Lower leg skin (tissue), 4 donors: ENCODE results near the gene DENND1A. TPM values are rescaled to one million over a fixed set of nuclear protein-coding genes. Genes with fewer than 3 reads are reported as not detected.
"Not testable (repeated sequence)": the region's sequence is repeated elsewhere in the genome, so short reads cannot be mapped to it uniquely, and the experiment has no call there.

Source experiments
- DNase-seq, 2 donors: peaks; one replicate each; pipeline ENCODE4 v3.0.0-alpha.2; 2019; ENCODE audit warnings: low spot score in 2 of 2
- H3K4me3 ChIP-seq: fragments of 200-600 bp; sonication (generic); 2 replicates; pipeline ENCODE4 v1.5.1; 2017; ENCODE audit warnings: mild to moderate bottlenecking, low read depth; ENCODE audit not compliant: poor library complexity, severe bottlenecking
- CTCF ChIP-seq, 3 donors: fragments of 450-650 bp; IDR thresholded peaks; one replicate each; pipeline ENCODE4 v1.5.1; 2016; ENCODE audit warnings: antibody characterized with exemption in 3 of 3, mild to moderate bottlenecking in 3 of 3, moderate library complexity in 2 of 3
- POLR2A ChIP-seq, 2 donors: fragments of 450-650 bp; IDR thresholded peaks; one replicate each; pipeline ENCODE4 v1.6.1; 2016 to 2017; ENCODE audit warnings: antibody characterized with exemption in 2 of 2, mild to moderate bottlenecking in 1 of 2, moderate library complexity in 1 of 2
- WGBS, 2 donors: methylation state at CpG; one replicate each; pipeline ENCODE4 v1.1.5; 2018; 5-methylcytosine and 5-hydroxymethylcytosine counted together
- intact Hi-C: fragments of 100-400 bp; cut with DNase I; formaldehyde crosslinking; loops from one replicate; pipeline ENCODE4 v1.15.0; 2023; ENCODE audit warnings: low total_unique reads
- total RNA-seq, 4 donors: library from RNA; depleted of rRNA; stranded (reverse); fragments of >200 nt; gene quantifications; one replicate each; pipeline ENCODE4 v1.1.0, GENCODE V29; 2016

DENND1A gene
- total RNA-seq, 4 donors from 2014 or later: 6.5 to 16.3 (median 12.3) TPM

DNA sequence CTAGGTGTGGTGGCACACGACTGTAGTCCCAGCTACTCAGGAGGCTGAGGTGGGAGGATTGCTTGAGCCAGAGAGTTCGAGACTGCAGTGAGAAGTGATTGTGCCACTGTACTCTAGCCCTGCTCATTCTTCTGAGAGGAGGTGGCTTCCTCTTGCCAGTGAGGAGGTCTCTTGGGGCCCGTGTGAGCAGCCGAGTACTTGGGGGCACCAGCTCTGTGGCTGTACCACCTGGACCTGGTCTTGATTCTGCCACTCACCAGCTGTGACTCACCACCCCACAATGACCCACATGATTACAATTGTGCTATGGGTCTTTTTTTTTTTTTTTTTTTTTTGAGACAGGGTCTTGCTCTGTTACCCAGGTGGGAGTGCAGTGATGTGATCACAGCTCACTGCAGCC lies 592.0 kb downstream of the DENND1A start:
- TF ChIP-seq POLR2A (IDR thresholded peaks at IDR 0.05): no peak
- TF ChIP-seq CTCF (IDR thresholded peaks at IDR 0.05): no peak
- no peak for DNase-seq
- intact Hi-C loops: no loop called here
- WGBS, 2 donors: 81 to 88% methylated on average over 4 of the region's 4 CpGs
- H3K4me3 ChIP-seq: no peak overlapping the region

DNA sequence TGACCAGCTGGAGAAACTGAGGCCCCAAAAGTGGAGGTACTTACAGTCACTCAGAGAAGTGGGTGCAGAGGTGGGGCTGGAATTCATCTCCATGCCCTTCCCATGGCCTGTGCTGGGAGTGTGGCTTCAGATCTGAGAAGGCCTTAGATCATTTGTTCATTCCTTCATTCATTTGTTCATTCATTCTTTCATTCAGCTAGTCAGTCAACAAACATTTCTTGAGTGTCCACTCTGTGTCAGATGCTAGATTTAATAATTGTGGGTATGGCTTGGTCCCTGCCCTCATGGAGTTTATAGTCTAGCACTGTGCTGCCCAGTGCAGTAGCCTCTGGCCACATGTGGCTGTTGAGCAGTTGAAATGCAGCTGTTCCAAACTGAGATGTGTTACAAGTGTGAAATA lies 593.0 kb downstream of the DENND1A start:
- no peak for DNase-seq
- H3K4me3 ChIP-seq: no peak overlapping the region
- intact Hi-C loops: no loop called here
- no peak for TF ChIP-seq CTCF (IDR thresholded peaks at IDR 0.05)
- no peak for TF ChIP-seq POLR2A (IDR thresholded peaks at IDR 0.05)

- intact Hi-C loops: no loop called here
- TF ChIP-seq POLR2A (IDR thresholded peaks at IDR 0.05) (no peak), CTCF (IDR thresholded peaks at IDR 0.05) (no peak)
- WGBS, 2 donors: 51 to 68% methylated on average over 3 of the region's 3 CpGs
- no peak for DNase-seq
- no peak overlapping the region for H3K4me3 ChIP-seq
These were observed 593.5 kb downstream of the DENND1A start for GRCh38 chr9:123336449-123336848.

- WGBS, 2 donors: 48 to 56% methylated on average over 6 of the region's 6 CpGs
- no peak for TF ChIP-seq CTCF (IDR thresholded peaks at IDR 0.05)
- no peak for DNase-seq
- H3K4me3 ChIP-seq: no peak overlapping the region
- intact Hi-C loops: no loop called here
These were observed 594.0 kb downstream of the DENND1A start for GRCh38 chr9:123335986-123336329.

- no peak for DNase-seq
- TF ChIP-seq POLR2A (IDR thresholded peaks at IDR 0.05) (no peak), CTCF (IDR thresholded peaks at IDR 0.05) (no peak)
- whole genome bisulfite sequencing, 2 donors: 36% methylated on average over 9 of the region's 9 CpGs
- H3K4me3 ChIP-seq: no peak overlapping the region
- intact Hi-C loops: no loop called here
These were observed 594.5 kb downstream of the DENND1A start for GRCh38 chr9:123335193-123335985.

GRCh38 chr9:123334639-123335038 lies 595.3 kb downstream of the DENND1A start:
- no peak overlapping the region for H3K4me3 ChIP-seq
- DNase-seq: no peak
- no peak for TF ChIP-seq CTCF (IDR thresholded peaks at IDR 0.05)
- TF ChIP-seq POLR2A (IDR thresholded peaks at IDR 0.05): no peak
- intact Hi-C loops: no loop called here
- 91 to 93% methylated on average over 3 of the region's 3 CpGs for WGBS, 2 donors

- H3K4me3 ChIP-seq, DNase-seq, intact Hi-C loops: not testable (repeated sequence)
- 46 to 53% methylated on average over 8 of the region's 8 CpGs for WGBS, 2 donors
These were observed 596.8 kb downstream of the DENND1A start for GRCh38 chr9:123333058-123333669.
